ENCODE data around the gene UTP3.

- no peak for TF ChIP-seq FOXM1 (IDR thresholded peaks at IDR 0.05; ENCODE audit: low read depth)
- TF ChIP-seq FOXM1 (CRISPR knock-in tag; IDR thresholded peaks at IDR 0.05; ENCODE audit: low read depth) = no peak
- TF ChIP-seq ZMIZ1 (IDR thresholded peaks at IDR 0.05; ENCODE audit: low read depth in 2 of 2, low read length in 2 of 2) = no peak
- TF ChIP-seq ELF4 (CRISPR knock-in tag; IDR thresholded peaks at IDR 0.05) = no peak
- TF ChIP-seq CTCF (IDR thresholded peaks at IDR 0.05 in 2 of 3, conservative IDR thresholded peaks at IDR 0.05 in 1 of 3; ENCODE audit: insufficient read depth in 2 of 3, low read depth in 1 of 3, low read length in 3 of 3) = no peak
- no peak for TF ChIP-seq NFIC (IDR thresholded peaks at IDR 0.05)
- TF ChIP-seq ARID3B (CRISPR knock-in tag; IDR thresholded peaks at IDR 0.05; ENCODE audit: borderline replicate concordance) = no peak
Measured at GRCh38 chr4:70706044-70706461, 17.7 kb downstream of the UTP3 start.

Data from K562 (cell line).